HG03025 (cell line): ENCODE results near the gene VMP1.
"Not testable (repeated sequence)": the region's sequence is repeated elsewhere in the genome, so short reads cannot be mapped to it uniquely, and the experiment has no call there.

ENCODE experiments used
- ATAC-seq: cut with Tn5 transposase; IDR thresholded peaks from one replicate; pipeline ENCODE4 v1.9.1; 2021; ENCODE audit warnings: mild to moderate bottlenecking, moderate library complexity; ENCODE audit not compliant: unreplicated experiment, low FRiP score

The VMP1 gene

GRCh38 chr17:59802160-59802559 lies 94.7 kb downstream of the VMP1 start:
- ATAC-seq, result no peak

GRCh38 chr17:59804901-59805465 lies 97.5 kb downstream of the VMP1 start:
- ATAC-seq, result no peak

- ATAC-seq, result not testable (repeated sequence)
These were observed 98.9 kb downstream of the VMP1 start for GRCh38 chr17:59806322-59806721.

- ATAC-seq, result no peak
These were observed 100.5 kb downstream of the VMP1 start for GRCh38 chr17:59807892-59808509.

GRCh38 chr17:59810894-59811153 lies 103.4 kb downstream of the VMP1 start:
- ATAC-seq, result no peak

- no peak for ATAC-seq
These were observed 103.8 kb downstream of the VMP1 start for GRCh38 chr17:59811209-59811608.

- ATAC-seq, result no peak
These were observed 104.7 kb downstream of the VMP1 start for GRCh38 chr17:59812139-59812538.

GRCh38 chr17:59814276-59814675 lies 106.8 kb downstream of the VMP1 start:
- no peak for ATAC-seq

- ATAC-seq, result no peak
These were observed 107.2 kb downstream of the VMP1 start for GRCh38 chr17:59814685-59815084.

GRCh38 chr17:59815965-59816364 lies 108.5 kb downstream of the VMP1 start:
- no peak for ATAC-seq

GRCh38 chr17:59825533-59826322 lies 118.3 kb downstream of the VMP1 start:
- ATAC-seq, result no peak

GRCh38 chr17:59826706-59827453 lies 119.4 kb downstream of the VMP1 start:
- ATAC-seq, result no peak

GRCh38 chr17:59827721-59828477 lies 120.4 kb downstream of the VMP1 start:
- no peak for ATAC-seq

- ATAC-seq, result no peak
These were observed 121.0 kb downstream of the VMP1 start for GRCh38 chr17:59828478-59828760.

- ATAC-seq, result not testable (repeated sequence)
These were observed 121.4 kb downstream of the VMP1 start for GRCh38 chr17:59828819-59829216.

- no peak for ATAC-seq
These were observed 122.0 kb downstream of the VMP1 start for GRCh38 chr17:59829217-59830006.

GRCh38 chr17:59830007-59830630 lies 122.7 kb downstream of the VMP1 start:
- ATAC-seq, result no peak

GRCh38 chr17:59830846-59831486 lies 123.5 kb downstream of the VMP1 start:
- ATAC-seq, result no peak

GRCh38 chr17:59832883-59833379 lies 125.5 kb downstream of the VMP1 start:
- no peak for ATAC-seq
